ENCODE results near the gene PCBP3.
"Not testable (repeated sequence)": the region's sequence is repeated elsewhere in the genome, so short reads cannot be mapped to it uniquely, and the experiment has no call there.

The PCBP3 gene

DNA sequence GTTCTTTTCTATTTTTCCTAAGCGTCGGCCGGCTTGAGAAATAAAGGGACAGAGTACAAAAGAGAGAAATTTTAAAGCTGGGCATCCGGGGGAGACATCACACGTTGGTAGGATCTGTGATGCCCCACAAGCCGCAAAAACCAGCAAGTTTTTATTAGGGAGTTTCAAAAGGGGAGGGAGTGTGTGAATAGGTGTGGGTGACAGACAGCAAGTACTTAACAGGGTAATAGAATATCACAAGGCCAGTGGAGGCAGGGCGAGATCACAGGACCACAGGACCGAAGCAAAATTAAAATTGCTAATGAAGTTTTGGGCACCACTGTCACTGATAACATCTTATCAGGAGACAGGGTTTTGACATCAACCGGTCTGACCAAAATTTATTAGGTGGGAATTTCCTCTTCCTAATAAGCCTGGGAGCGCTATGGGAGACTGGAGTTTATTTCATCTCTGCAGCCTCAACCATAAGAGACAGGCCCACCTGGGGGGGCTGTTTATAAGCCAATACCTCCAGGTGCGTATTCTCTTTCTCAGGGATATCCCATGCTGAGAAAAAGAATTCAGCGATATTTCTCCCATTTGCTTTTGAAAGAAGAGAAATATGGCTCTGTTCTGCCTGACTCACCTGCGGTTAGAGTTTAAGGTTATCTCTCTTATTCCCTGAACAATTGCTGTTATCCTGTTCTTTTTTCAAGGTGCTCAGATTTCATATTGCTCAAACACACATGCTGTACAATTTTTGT lies 332.3 kb downstream of the PCBP3 start:
- DNase-seq = not testable (repeated sequence)

DNA sequence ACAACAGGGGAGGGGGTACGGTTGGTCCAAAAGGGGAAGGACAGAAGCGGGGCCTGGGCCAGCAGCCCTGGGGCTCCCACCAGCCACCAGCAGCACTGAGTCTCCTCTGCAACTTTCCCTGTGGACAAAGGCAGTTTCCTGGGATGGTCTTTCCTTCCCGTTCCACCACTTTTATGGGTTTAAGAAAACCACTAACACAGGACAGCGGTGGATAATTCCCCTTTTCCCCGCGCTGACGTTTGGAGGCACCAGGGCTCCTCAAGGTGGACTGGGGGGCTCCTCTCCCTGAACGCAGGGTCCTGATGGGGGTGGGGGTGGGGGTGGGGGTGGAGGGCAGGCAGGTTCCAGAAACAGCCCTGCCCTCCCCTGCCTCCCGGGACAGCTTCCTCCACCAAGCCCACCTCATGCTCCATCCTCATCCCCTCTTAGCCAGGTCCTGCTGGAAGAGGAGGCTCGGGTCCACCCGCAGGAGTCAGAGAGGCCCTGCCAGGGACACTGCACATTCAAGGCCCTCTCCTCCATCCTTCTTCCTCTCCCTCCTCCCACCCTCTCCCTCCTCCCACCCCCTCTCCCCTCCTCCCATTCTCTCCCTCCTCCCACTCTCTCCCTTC lies 333.3 kb downstream of the PCBP3 start:
- DNase-seq = no peak

DNA sequence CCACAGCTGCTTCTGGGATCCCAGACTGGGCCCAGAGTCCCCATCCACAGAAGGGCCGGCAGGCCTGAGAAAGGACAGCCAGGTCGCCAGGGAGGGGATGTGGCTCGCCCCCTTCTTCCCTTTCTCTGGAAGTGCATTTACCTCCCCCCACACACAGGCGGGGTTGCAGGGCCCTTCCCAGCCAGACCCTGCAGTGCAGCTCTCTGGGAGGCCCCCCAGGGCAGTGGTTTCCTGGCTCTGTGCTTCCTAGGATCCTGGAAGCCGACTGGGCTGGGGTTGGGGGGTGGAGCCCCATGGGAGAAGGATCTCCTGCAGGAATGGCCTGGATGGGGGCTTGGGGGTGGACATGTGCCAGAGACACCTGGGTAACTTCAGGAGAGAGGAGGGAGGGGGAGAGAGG lies 333.9 kb downstream of the PCBP3 start:
- DNase-seq = no peak

DNA sequence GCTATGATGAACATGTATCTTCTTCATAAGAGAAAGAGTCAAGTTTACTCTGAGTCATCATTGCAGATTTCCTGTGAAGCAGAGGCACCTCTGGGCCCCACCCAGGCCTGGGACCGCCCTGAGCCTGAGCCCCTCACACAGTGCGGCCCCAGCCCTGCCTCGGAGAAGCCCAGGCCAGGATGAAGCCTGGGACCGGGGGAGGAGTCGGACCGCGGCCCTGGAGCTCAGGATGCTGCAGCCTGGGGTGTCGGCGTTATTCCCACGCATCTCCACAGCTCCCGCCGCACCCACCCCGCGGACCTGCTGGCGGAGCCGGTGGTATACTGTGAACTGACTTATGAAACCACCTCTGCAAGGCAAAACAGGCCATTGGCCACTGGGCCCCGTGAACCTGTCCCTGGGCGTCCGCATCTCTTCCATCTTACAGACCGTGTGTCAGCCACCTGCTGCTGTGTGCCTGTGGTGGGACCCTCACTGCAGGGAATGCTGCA lies 335.7 kb downstream of the PCBP3 start:
- DNase-seq = no peak

DNA sequence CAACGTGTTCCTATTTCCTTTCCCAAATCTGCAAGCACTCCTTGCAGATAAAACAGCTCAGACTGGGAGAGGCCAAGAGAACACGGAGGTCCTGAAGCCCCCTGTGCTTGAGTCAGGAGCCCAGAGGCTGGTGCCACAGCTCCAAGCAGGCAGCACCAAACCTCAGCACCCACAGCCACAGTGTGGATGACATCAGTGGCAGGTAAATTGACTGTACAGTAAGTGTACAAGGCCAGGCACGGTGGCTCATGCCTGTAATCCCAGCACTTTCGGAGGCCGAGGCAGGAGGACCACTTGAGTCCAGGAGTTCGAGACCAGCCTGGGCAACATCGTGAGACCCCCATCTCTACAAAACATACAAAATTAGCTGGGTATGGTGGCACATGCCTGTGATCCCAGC lies 336.1 kb downstream of the PCBP3 start:
- DNase-seq = no peak

DNA sequence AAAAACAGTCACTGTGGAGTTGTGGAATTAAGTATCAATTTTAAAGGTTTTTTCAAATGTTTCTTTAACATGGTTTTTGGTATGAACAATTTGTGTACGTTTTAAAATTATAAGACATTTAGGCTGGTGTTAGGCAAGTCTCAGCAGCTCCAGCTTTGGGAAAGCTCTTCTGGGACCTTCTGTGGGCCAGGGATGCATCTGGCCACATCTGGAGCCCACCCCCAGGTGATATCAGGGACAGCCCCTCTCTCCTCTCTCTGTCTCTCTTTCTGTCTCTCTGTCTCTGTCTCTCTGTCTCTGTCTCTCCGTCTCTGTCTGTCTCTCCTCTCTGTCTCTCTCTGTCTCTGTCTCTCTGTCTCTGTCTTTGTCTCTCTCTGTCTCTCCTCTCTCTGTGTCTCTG lies 336.7 kb downstream of the PCBP3 start:
- DNase-seq = no peak

DNA sequence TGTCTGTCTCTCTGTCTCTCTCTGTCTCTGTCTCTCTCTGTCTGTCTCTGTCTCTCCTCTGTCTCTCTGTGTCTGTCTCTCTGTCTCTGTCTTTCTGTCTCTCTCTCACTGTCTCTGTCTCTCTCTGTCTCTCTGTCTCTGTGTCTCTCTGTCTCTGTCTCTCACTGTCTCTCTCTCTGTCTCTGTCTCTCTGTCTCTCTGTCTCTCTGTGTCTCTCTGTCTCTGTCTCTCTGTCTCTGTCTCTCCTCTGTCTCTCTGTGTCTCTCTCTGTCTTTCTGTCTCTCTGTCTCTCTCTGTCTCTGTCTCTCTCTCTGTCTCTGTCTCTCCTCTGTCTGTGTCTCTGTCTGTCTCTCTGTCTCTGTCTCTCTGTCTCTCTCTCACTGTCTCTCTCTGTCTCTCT lies 337.2 kb downstream of the PCBP3 start:
- DNase-seq = no peak

DNA sequence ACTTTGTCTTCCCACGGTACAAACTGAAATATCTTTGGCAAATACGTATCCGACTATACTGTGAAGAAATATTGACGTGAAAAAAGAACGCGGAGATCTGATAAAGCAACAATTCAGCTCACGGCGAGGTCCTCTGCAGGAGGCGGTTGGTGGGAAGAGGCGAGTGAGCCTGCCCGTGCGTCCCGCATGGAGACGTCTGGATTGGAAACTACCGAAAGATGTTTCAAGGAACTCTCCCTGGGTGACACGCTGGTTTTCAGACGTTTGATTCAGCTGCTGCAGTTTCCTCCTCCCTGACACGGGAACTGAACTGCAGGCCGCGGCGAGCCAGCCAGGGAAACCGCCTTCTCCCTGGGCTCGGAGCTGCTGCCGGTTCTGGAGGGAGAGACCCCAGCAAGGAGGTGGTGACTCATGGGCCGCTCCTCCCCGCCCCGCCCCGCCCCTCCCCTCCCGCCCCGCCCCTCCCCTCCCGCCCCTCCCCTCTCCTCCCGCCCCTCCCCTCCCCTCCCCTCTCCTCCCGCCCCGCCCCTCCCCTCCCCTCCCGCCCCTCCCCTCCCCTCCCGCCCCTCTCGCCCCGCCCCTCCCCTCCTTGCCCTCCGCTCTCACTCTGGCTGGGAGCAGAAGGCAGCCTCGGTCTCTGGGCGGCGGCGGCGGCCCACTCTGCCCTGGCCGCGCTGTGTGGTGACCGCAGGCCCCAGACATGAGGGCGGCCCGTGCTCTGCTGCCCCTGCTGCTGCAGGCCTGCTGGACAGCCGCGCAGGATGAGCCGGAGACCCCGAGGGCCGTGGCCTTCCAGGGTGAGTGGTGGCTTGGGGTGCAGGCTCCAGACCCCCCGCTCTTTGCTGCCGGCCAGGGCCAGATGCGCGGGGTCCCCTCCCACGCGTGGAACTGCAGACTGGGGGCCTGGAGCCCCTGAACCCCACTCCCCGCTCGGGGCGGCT lies 337.9 kb downstream of the PCBP3 start, which contains the start of gene COL6A1:
TSS of gene COL6A1 (plus strand) at position 620 of the 941 bp plus-strand sequence. CDS start at position 701, 81 bp downstream.
- DNase-seq = peak; percentile 68

DNA sequence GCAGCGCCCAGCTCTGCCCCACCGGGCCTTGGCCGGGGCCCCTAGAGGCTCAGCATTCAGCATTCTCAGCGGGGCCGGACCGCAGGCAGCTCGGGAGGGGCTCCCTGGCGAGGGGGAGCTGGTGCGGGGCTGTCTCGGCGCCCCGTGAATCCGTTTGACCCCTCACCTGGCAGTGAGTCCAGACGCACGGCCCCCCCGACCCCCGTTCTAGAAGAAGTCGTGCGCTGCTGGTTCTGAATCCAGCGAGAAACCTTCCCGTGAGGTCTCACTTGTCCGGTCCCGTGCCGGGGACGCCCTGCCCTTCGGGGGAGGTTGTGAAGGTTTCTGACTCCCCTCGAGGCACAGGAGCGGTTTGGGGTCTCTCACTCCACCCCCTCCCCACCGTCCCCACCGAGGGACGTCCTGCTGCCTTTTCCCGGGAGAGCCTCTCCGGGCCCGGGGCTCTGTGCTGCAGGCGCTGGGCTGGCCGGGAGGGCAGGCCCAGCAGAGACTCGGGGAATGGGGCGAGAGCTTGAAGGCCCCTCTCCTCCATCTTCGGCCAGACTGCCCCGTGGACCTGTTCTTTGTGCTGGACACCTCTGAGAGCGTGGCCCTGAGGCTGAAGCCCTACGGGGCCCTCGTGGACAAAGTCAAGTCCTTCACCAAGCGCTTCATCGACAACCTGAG lies 338.7 kb downstream of the PCBP3 start:
- no peak for DNase-seq

DNA sequence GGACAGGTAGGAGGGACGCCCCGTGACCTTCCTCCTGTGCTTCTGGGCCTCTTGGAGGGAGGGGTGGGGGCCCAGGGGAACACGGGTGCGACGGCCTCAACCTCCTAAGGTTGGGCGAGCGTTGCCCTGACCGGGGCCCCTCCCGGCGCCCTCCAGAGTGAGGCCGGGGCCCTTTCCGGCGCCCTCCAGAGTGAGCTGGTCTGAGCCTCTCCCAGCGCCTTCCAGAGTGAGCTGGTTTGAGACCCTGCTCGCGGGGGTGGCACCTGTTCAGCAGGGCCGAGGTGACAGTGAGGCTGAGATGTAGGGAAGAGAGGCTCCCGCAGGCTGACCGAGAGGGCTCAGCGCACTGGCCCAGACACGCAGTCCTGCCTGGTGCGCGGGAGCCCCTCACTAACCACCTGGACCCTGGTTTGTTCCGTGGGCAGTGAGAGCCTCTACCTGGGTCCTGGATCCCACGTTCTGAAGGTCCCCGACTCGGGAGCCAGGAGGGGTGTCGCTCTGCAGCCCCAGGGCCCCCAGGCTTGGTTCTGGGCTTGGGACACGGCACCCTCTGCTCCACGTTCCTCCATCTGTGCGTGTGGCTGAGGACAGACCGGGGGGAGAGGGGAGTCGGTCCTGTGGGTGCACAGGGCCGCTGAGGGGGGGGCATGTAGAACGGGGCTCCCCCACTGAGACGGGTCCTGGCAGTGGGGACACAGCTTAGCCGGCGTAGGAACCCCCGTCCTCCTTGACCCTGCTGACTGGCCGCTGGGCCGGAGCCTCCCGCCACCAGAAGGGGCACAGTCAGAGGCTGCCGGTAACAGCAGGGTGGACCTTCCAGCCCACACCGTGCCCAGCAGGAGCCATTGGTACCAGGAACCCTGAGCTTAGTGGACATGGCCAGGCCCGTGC lies 339.5 kb downstream of the PCBP3 start:
- no peak for DNase-seq

DNA sequence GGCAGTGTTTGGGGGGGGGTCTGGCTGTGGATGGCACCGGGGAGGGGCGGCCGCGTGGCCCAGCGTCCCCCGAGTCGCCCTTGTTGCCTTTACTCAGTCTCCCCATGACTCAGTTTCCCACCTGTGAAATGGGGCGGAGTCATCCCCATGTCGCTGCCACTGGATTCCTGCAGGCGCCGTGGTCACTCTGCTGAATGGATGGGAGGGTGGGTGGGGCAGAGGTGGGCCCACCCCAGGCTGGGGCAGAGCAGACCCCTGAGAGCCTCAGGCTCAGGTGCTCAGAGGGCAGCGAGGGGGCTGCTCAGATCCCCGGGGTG lies 340.1 kb downstream of the PCBP3 start:
- DNase-seq = no peak

DNA sequence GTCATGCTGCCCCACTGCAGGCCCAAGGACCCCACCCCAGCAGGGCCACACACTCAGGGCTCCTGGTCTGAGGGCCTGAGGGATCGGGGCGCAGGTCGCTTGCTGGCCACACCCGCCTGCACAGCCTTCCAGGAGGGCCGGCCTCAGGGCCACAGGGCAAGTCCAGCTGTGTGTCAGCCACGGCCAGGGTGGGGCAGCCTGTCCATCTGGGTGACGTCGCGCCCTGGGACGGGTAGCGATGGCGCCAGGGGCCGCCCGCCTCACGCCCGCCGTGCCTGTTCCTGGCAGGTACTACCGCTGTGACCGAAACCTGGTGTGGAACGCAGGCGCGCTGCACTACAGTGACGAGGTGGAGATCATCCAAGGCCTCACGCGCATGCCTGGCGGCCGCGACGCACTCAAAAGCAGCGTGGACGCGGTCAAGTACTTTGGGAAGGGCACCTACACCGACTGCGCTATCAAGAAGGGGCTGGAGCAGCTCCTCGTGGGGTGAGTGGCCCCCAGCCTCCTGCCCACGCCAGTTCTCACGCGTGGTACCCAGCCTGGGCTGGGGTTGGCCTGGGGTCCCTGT lies 340.5 kb downstream of the PCBP3 start:
- DNase-seq = no peak

DNA sequence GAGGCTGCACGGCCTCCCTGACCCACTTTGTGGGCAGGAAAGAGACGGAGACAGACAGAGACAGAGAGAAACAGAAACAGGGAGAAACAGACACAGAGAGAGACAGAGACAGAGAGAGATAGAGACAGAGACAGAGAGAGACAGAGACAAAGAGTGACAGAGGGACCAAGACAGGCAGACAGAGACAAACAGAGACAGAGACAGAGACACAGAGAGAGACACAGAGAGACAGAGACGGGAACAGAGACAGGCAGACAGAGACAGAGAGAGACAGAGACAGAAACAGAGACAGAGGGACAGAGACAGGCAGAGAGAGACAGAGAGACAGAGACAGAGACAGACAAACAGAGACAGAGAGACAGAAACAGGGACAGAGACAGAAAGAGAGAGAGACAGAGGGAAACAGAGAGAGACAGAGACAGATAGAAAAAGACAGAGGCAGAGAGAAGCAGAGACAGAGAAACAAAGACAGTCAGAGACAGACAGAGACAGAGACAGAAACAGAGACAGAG lies 341.1 kb downstream of the PCBP3 start:
- no peak for DNase-seq

DNA sequence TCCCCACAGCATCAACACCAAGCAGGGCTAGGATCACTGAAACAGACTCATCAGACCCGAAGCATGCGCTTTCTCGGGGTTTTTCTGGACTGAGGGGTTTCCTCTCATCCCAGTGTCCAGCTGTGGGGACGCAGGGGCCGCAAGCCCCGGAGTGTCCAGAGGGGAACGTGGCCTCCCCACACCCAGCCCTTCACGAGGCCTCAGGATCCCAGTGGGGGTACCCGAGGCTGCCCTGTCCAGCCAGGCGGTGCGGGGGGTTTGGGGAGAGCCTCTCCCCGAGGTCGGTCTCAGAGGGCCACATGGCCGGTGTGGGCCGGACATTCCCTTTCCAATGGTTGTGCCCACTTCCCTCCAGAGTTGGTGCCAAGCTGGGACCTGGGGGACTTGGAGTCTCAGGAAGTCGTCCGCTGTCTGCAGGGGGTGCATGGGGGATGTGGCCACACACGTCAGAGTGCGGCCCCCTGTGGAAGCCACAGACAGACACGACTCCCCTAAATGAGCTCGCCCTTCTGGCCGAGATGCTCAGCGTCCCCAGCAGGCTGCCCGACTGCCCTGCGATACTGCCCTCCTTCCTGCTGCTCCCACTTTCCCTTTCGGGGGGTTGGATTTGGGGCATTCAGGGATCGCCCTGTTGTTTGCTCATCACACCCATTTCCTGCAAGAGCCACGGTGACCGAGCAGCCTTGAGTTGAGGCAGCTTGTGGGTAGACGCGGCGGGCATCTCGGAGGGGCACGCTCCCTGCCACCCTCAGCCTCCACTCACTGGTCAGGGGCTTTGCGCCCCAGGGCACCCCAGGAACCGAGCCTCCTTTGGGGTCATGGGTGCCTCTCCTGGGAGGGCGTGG lies 342.2 kb downstream of the PCBP3 start:
- no peak for DNase-seq

DNA sequence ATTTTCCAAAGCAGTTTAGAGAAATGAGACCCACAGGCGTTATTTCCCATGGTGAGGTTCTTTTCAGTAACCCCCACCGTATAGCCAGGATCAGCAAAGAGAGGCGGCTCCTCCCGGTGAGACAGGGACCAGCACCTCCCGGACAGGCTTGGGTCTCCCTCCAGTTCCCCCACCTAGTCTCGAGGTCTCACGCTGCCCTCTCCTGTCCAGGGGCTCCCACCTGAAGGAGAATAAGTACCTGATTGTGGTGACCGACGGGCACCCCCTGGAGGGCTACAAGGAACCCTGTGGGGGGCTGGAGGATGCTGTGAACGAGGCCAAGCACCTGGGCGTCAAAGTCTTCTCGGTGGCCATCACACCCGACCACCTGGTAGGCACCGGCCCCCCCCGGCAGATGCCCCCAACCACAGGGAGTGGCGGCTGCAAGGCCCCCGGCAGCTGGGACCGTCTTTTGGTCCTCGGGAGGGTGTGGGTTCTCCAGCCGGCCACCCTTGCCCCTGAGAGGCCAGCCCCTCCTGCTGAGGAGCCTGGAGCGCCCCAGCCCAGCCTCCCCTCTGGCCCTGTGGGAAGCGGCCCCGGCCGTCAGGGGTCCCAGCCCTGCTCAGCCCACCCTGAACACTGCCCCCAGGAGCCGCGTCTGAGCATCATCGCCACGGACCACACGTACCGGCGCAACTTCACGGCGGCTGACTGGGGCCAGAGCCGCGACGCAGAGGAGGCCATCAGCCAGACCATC lies 343.0 kb downstream of the PCBP3 start:
- no peak for DNase-seq

DNA sequence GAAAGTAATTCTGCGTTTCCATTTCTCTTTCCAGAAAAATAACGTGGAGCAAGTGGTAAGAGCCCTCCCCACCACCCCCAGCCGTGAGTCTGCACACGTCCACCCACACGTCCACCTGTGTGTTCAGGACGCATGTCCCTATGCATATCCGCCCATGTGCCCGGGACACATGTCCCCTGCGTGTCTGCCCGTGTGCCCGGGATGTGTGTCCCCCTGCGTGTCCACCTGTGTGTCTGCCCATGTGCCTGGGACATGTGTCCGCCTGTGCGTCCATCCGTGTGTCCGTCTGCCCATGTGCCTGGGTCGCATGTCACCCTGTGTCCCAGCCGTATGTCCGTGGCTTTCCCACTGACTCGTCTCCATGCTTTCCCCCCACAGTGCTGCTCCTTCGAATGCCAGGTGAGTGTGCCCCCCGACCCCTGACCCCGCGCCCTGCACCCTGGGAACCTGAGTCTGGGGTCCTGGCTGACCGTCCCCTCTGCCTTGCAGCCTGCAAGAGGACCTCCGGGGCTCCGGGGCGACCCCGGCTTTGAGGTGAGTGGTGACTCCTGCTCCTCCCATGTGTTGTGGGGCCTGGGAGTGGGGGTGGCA lies 343.7 kb downstream of the PCBP3 start:
- DNase-seq = no peak

DNA sequence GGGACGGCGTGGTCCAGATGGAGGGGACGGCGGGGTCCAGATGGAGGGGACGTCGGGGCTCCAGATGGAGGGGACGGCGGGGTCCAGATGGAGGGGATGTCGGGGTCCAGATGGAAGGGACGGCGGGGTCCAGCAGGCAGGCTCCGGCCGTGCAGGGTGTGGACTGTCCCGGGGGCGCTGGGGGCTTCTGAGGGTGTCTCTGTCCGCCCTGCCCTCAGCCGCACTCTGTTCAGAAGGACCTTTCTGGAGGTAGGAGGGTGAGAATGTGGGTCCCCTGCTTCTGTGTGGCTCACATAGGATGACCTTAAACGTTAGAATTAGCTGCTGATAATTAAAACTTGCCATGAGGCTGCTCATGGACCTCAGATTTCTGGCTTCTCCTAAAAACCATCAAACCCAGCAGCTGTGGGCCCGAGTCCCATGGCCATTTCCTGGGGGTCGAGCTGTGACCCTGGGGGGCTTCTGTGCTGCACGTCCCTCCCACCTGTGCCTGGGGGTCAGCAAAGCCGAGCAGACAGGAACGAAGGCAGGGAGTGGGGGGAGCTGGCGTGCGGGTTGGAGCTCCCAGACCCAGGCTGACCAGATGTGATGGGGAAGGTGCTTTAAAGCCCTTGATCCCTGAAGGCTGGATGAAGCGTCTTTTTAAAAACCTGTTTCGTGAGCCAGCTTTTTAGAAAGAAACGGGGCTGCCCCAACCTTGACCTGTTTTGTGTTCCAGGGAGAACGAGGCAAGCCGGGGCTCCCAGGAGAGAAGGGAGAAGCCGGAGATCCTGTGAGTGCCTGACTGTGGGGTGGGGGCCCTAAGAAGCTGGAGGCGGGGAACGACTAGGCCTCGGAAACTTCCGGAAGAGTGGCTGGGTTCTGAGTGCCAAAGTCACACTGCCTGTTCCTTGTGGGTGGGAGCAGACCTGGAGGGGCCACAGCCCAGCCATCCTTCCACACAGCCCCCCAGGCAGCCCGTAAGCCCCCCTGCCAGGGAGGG lies 345.1 kb downstream of the PCBP3 start:
- no peak for DNase-seq
